HepG2 (cell line): Measurements from ENCODE around the gene CREBBP. TPM values are rescaled to one million over a fixed set of nuclear protein-coding genes. Genes with fewer than 3 reads are reported as not detected.

ENCODE experiments used
- ATAD3A ChIP-seq: sonication (generic); formaldehyde crosslinking; IDR thresholded peaks from 2 replicates; pipeline ENCODE4 v1.4.0; 2020; ENCODE audit warnings: missing genetic modification reagents
- CREM ChIP-seq, 2 experiments: sonication (generic) in 1 of 2; formaldehyde crosslinking in 1 of 2; IDR thresholded peaks; 2 replicates each; pipeline versions ENCODE4 v1.4.0 to v1.6.1; 2016 to 2020; ENCODE audit warnings: antibody characterized with exemption in 1 of 2, mild to moderate bottlenecking in 1 of 2, missing genetic modification reagents in 1 of 2
- GZF1 ChIP-seq: sonication (generic); formaldehyde crosslinking; IDR thresholded peaks from 2 replicates; pipeline ENCODE4 v1.5.1; 2020; ENCODE audit warnings: mild to moderate bottlenecking, missing genetic modification reagents
- NFYC ChIP-seq: IDR thresholded peaks from 2 replicates; pipeline ENCODE4 v1.6.1; 2016; ENCODE audit warnings: missing genetic modification reagents, missing compliant biosample characterization
- PHF21A ChIP-seq: sonication (generic); formaldehyde crosslinking; IDR thresholded peaks from 2 replicates; pipeline ENCODE4 v1.5.0; 2020; ENCODE audit warnings: mild to moderate bottlenecking, missing genetic modification reagents
- REL ChIP-seq: sonication (generic); formaldehyde crosslinking; conservative IDR thresholded peaks from 2 replicates; pipeline ENCODE4 v1.8.0; 2022; ENCODE audit warnings: mild to moderate bottlenecking, missing genetic modification reagents, moderate library complexity
- SMAD1 ChIP-seq: sonication (generic); formaldehyde crosslinking; IDR thresholded peaks from 2 replicates; pipeline ENCODE4 v1.4.0; 2020; ENCODE audit warnings: missing genetic modification reagents, low read depth, mild to moderate bottlenecking, borderline replicate concordance
- SNAPC5 ChIP-seq: sonication (generic); formaldehyde crosslinking; IDR thresholded peaks from 2 replicates; pipeline ENCODE4 v1.8.1; 2023; ENCODE audit warnings: mild to moderate bottlenecking, missing genetic modification reagents, borderline replicate concordance
- TBL1XR1 ChIP-seq: fragments of 150-350 bp; IDR thresholded peaks from 2 replicates; pipeline ENCODE4 v1.6.1; 2014; ENCODE audit warnings: borderline replicate concordance, low read length; ENCODE audit not compliant: partially characterized antibody
- USF2 ChIP-seq, 2 experiments: sonication (generic) in 1 of 2; formaldehyde crosslinking in 1 of 2; IDR thresholded peaks; 2 replicates each; pipeline versions ENCODE4 v1.5.1 to v1.6.1; 2011 to 2020; ENCODE audit warnings: borderline replicate concordance in 1 of 2, low read depth in 1 of 2, low read length in 1 of 2, mild to moderate bottlenecking in 1 of 2, missing genetic modification reagents in 1 of 2, moderate library complexity in 1 of 2
- ZBTB4 ChIP-seq: sonication (generic); formaldehyde crosslinking; IDR thresholded peaks from 2 replicates; pipeline ENCODE4 v1.4.0; 2020; ENCODE audit warnings: missing genetic modification reagents, mild to moderate bottlenecking, borderline replicate concordance
- ZBTB44 ChIP-seq: sonication (generic); formaldehyde crosslinking; IDR thresholded peaks from 2 replicates; pipeline ENCODE4 v1.4.0; 2020; ENCODE audit warnings: missing genetic modification reagents
- ZMYM4 ChIP-seq: sonication (generic); formaldehyde crosslinking; IDR thresholded peaks from 2 replicates; pipeline ENCODE4 v1.8.1; 2023; ENCODE audit warnings: mild to moderate bottlenecking, missing genetic modification reagents
- ZNF431 ChIP-seq: sonication (generic); formaldehyde crosslinking; IDR thresholded peaks from 2 replicates; pipeline ENCODE4 v1.9.0; 2022; ENCODE audit warnings: missing genetic modification reagents, low read depth, mild to moderate bottlenecking, borderline replicate concordance
- ZNF484 ChIP-seq: sonication (generic); formaldehyde crosslinking; IDR thresholded peaks from 2 replicates; pipeline ENCODE4 v1.5.1; 2020; ENCODE audit warnings: mild to moderate bottlenecking, low read depth, missing genetic modification reagents, borderline replicate concordance
- ZNF670 ChIP-seq: sonication (generic); formaldehyde crosslinking; IDR thresholded peaks from 2 replicates; pipeline ENCODE4 v1.8.0; 2022; ENCODE audit warnings: mild to moderate bottlenecking, missing genetic modification reagents, borderline replicate concordance
- ZNF790 ChIP-seq: sonication (generic); formaldehyde crosslinking; IDR thresholded peaks from 2 replicates; pipeline ENCODE4 v1.8.0; 2022; ENCODE audit warnings: missing genetic modification reagents, mild to moderate bottlenecking, borderline replicate concordance
- polyA plus RNA-seq, 8 experiments: library from polyadenylated mRNA; depleted of rRNA in 3 of 8; stranded (reverse) in 7 of 8; unstranded in 1 of 8; fragments of >200 nt; fragmentation: Illumina TruSeq in 4 of 8; extraction: Trizol in 4 of 8; gene quantifications; 2 replicates each; pipeline versions ENCODE4 v1.2.1 to v1.2.3, GENCODE V29; 2011 to 2016; ENCODE audit warnings: low read depth in 4 of 8, missing spikeins in 1 of 8, mixed read lengths in 1 of 8; ENCODE audit not compliant: insufficient read depth in 1 of 8
- total RNA-seq, 5 experiments: library from RNA; depleted of rRNA; stranded (reverse); fragments of >200 nt; fragmentation: Illumina TruSeq; extraction: Trizol; gene quantifications; 2 replicates each; pipeline ENCODE4 v1.2.3, GENCODE V29; 2016; ENCODE audit warnings: low read depth in 1 of 5
- TF ChIP-seq, protein P1 (sequence below): sonication (generic); formaldehyde crosslinking; conservative IDR thresholded peaks from 2 replicates; pipeline ENCODE4 v1.8.0; 2022; ENCODE audit warnings: missing genetic modification reagents

CREBBP gene
- total and polyA plus RNA-seq, 2 of the 13 experiments (the other 11 are each of a cell fraction or from before 2014, with no cell fraction given), result 5.3 to 10.4 TPM

- TF ChIP-seq ZBTB4 (CRISPR knock-in tag), result peak; percentile 92
- TF ChIP-seq NFYC (CRISPR knock-in tag), result no peak
- 0 out of 2 replicates have a peak, but pooled peaks have one; percentile 67 for TF ChIP-seq SNAPC5 (CRISPR knock-in tag)
- peak; percentile 96 for TF ChIP-seq ZNF431 (CRISPR knock-in tag)
- TF ChIP-seq PHF21A (CRISPR knock-in tag), result peak; percentile 100
- no peak for TF ChIP-seq ATAD3A (CRISPR knock-in tag)
- TF ChIP-seq CREM (IDR thresholded peaks at IDR 0.05), result peak; percentile 86
- no peak for TF ChIP-seq CREM (CRISPR knock-in tag; IDR thresholded peaks at IDR 0.05)
- no peak for TF ChIP-seq REL
- no peak for TF ChIP-seq ZNF484 (CRISPR knock-in tag)
- no peak for TF ChIP-seq USF2 (IDR thresholded peaks at IDR 0.05; ENCODE audit: low read depth, low read length)
- no peak for TF ChIP-seq USF2 (CRISPR knock-in tag; IDR thresholded peaks at IDR 0.05; ENCODE audit: borderline replicate concordance)
- TF ChIP-seq ZNF790, result peak; percentile 89; the same call in 1 of the 2 replicates
- TF ChIP-seq ZMYM4 (CRISPR knock-in tag), result peak; percentile 90
- no peak for TF ChIP-seq TBL1XR1
- TF ChIP-seq, protein P1, sequence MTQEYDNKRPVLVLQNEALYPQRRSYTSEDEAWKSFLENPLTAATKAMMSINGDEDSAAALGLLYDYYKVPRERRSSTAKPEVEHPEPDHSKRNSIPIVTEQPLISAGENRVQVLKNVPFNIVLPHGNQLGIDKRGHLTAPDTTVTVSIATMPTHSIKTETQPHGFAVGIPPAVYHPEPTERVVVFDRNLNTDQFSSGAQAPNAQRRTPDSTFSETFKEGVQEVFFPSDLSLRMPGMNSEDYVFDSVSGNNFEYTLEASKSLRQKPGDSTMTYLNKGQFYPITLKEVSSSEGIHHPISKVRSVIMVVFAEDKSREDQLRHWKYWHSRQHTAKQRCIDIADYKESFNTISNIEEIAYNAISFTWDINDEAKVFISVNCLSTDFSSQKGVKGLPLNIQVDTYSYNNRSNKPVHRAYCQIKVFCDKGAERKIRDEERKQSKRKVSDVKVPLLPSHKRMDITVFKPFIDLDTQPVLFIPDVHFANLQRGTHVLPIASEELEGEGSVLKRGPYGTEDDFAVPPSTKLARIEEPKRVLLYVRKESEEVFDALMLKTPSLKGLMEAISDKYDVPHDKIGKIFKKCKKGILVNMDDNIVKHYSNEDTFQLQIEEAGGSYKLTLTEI (CRISPR knock-in tag), result no peak
- TF ChIP-seq GZF1 (CRISPR knock-in tag), result no peak; the same call in 1 of the 2 replicates
- TF ChIP-seq ZNF670 (CRISPR knock-in tag), result 0 out of 2 replicates have a peak, but pooled peaks have one; percentile 71
- TF ChIP-seq ZBTB44 (CRISPR knock-in tag), result peak; percentile 44; the same call in 1 of the 2 replicates
- TF ChIP-seq SMAD1, result no peak
These were observed 184.7 kb downstream of the CREBBP start (continued) for GRCh38 chr16:3695610-3696369.
